Neural progenitor cell (in vitro differentiated cells): ENCODE measurements around the gene PHACTR2. TPM values are rescaled to one million over a fixed set of nuclear protein-coding genes. Genes with fewer than 3 reads are reported as not detected.

Experiments used
- DNase-seq: peaks from one replicate; pipeline ENCODE4 v3.0.0-alpha.2; 2016; ENCODE audit warnings: low spot score
- H2AFZ ChIP-seq: fragments of 200-600 bp; sonication (generic); replicated peaks from 2 replicates; pipeline ENCODE4 v1.6.1; 2016; ENCODE audit warnings: antibody characterized with exemption
- H3F3A ChIP-seq: fragments of 200-600 bp; sonication (generic); 2 replicates; pipeline ENCODE4 v1.6.1; 2016; ENCODE audit warnings: antibody characterized with exemption, low read depth
- H3K27ac ChIP-seq: fragments of 200-600 bp; sonication (generic); 2 replicates; pipeline ENCODE4 v1.5.1; 2016; ENCODE audit warnings: mild to moderate bottlenecking
- H3K27me3 ChIP-seq: fragments of 200-600 bp; sonication (generic); 2 replicates; pipeline ENCODE4 v1.6.1; 2016; ENCODE audit warnings: mild to moderate bottlenecking, moderate library complexity
- H3K36me3 ChIP-seq: fragments of 200-600 bp; sonication (generic); 2 replicates; pipeline ENCODE4 v1.5.1; 2016
- H3K4me1 ChIP-seq: fragments of 200-600 bp; sonication (generic); 2 replicates; pipeline ENCODE4 v1.6.1; 2016; ENCODE audit warnings: mixed run types
- H3K4me2 ChIP-seq: fragments of 200-600 bp; sonication (generic); 2 replicates; pipeline ENCODE4 v1.6.1; 2016
- H3K4me3 ChIP-seq: fragments of 200-600 bp; sonication (generic); 2 replicates; pipeline ENCODE4 v1.5.1; 2016
- H3K79me2 ChIP-seq: fragments of 200-600 bp; sonication (generic); 2 replicates; pipeline ENCODE4 v1.6.1; 2016; ENCODE audit warnings: low read depth
- H3K9ac ChIP-seq: fragments of 200-600 bp; sonication (generic); 2 replicates; pipeline ENCODE4 v1.6.1; 2016
- H3K9me3 ChIP-seq: fragments of 200-600 bp; sonication (generic); 2 replicates; pipeline ENCODE4 v1.5.1; 2016; ENCODE audit warnings: low read depth
- H4K20me1 ChIP-seq: fragments of 200-600 bp; sonication (generic); 2 replicates; pipeline ENCODE4 v1.6.1; 2016; ENCODE audit warnings: low read depth
- H3K27ac Mint-ChIP-seq: 3 replicates; pipeline ENCODE4 v1.8.0; 2021; ENCODE audit warnings: mixed read lengths
- H3K27me3 Mint-ChIP-seq: 2 replicates; pipeline ENCODE4 v1.8.0; 2022; ENCODE audit warnings: low read depth, mild to moderate bottlenecking, inconsistent platforms, moderate library complexity, mixed read lengths; ENCODE audit not compliant: insufficient read depth
- H3K36me3 Mint-ChIP-seq: 3 replicates; pipeline ENCODE4 v1.8.0; 2021; ENCODE audit warnings: mixed read lengths
- H3K4me1 Mint-ChIP-seq: 3 replicates; pipeline ENCODE4 v1.8.0; 2021; ENCODE audit warnings: mixed read lengths
- H3K4me3 Mint-ChIP-seq: 3 replicates; pipeline ENCODE4 v1.8.0; 2021; ENCODE audit warnings: mild to moderate bottlenecking, moderate library complexity, mixed read lengths
- H3K9me3 Mint-ChIP-seq: 3 replicates; pipeline ENCODE4 v1.8.0; 2020; ENCODE audit warnings: mixed read lengths
- EZH2 ChIP-seq: fragments of 200-600 bp; sonication (generic); IDR thresholded peaks from 2 replicates; pipeline ENCODE4 v1.6.1; 2017; ENCODE audit warnings: antibody characterized with exemption, mild to moderate bottlenecking, moderate library complexity
- EZH2phosphoT487 ChIP-seq: fragments of 200-600 bp; sonication (generic); IDR thresholded peaks from 2 replicates; pipeline ENCODE4 v1.6.1; 2017; ENCODE audit warnings: antibody characterized with exemption
- total RNA-seq: library from RNA; depleted of rRNA; stranded (reverse); fragments of >200 nt; gene quantifications from 2 replicates; pipeline ENCODE4 v1.2.3, GENCODE V29; 2015; ENCODE audit warnings: low replicate concordance
- TF ChIP-seq, protein P1 (sequence below): fragments of 200-600 bp; sonication (generic); IDR thresholded peaks from 2 replicates; pipeline ENCODE4 v1.5.1; 2017; ENCODE audit warnings: antibody characterized with exemption, mild to moderate bottlenecking

Gene PHACTR2
- total RNA-seq, 1 donor from 2014 or later, result 45.4 TPM

GRCh38 chr6:143679041-143679440 lies 1.3 kb downstream of the PHACTR2 start:
- Histone ChIP-seq H4K20me1 (no peaks in the 10 kb centered on the region), H3K4me1 (peaks cover 57% of the 10 kb centered on the region), H3K4me2 (peak overlapping the region; percentile 84), H3K9ac (peak overlapping the region; percentile 76), H3K79me2 (peaks cover 57% of the 10 kb centered on the region), H3K4me3 (peak overlapping the region; percentile 77), H3K9me3 (no peaks in the 10 kb centered on the region), H3F3A (peaks cover 53% of the 10 kb centered on the region), H2AFZ (no peak overlapping the region), H3K27ac (peak overlapping the region; percentile 98), H3K27me3 (no peaks in the 10 kb centered on the region), H3K36me3 (no peaks in the 10 kb centered on the region)
- H3K4me3 Mint-ChIP-seq, result peak overlapping the region; percentile 91
- peak overlapping the region; percentile 55 for H3K27ac Mint-ChIP-seq
- H3K9me3 Mint-ChIP-seq, result peaks cover 27% of the 10 kb centered on the region
- peaks cover 50% of the 10 kb centered on the region for H3K4me1 Mint-ChIP-seq
- peak; percentile 43 for DNase-seq
- no peaks in the 10 kb centered on the region for H3K27me3 Mint-ChIP-seq
- peaks cover 20% of the 10 kb centered on the region for H3K36me3 Mint-ChIP-seq
- TF ChIP-seq EZH2 (no peak), EZH2phosphoT487 (no peak)
- TF ChIP-seq, protein P1, sequence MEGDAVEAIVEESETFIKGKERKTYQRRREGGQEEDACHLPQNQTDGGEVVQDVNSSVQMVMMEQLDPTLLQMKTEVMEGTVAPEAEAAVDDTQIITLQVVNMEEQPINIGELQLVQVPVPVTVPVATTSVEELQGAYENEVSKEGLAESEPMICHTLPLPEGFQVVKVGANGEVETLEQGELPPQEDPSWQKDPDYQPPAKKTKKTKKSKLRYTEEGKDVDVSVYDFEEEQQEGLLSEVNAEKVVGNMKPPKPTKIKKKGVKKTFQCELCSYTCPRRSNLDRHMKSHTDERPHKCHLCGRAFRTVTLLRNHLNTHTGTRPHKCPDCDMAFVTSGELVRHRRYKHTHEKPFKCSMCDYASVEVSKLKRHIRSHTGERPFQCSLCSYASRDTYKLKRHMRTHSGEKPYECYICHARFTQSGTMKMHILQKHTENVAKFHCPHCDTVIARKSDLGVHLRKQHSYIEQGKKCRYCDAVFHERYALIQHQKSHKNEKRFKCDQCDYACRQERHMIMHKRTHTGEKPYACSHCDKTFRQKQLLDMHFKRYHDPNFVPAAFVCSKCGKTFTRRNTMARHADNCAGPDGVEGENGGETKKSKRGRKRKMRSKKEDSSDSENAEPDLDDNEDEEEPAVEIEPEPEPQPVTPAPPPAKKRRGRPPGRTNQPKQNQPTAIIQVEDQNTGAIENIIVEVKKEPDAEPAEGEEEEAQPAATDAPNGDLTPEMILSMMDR, result no peak

- H3K4me1 Mint-ChIP-seq, result peaks cover 39% of the 10 kb centered on the region
- Histone ChIP-seq H3K27ac (no peak overlapping the region), H4K20me1 (no peaks in the 10 kb centered on the region), H3K36me3 (no peaks in the 10 kb centered on the region), H3K9ac (no peak overlapping the region), H3K27me3 (no peaks in the 10 kb centered on the region), H3K9me3 (no peaks in the 10 kb centered on the region), H3F3A (peaks cover 42% of the 10 kb centered on the region), H3K4me3 (peak overlapping the region; percentile 77), H3K4me2 (peak overlapping the region; percentile 84), H2AFZ (no peak overlapping the region), H3K79me2 (peaks cover 68% of the 10 kb centered on the region), H3K4me1 (peaks cover 46% of the 10 kb centered on the region)
- no peak overlapping the region for H3K27ac Mint-ChIP-seq
- peak; percentile 22 for DNase-seq
- H3K27me3 Mint-ChIP-seq, result no peaks in the 10 kb centered on the region
- peaks cover 32% of the 10 kb centered on the region for H3K9me3 Mint-ChIP-seq
- peaks cover 23% of the 10 kb centered on the region for H3K36me3 Mint-ChIP-seq
- peak overlapping the region; percentile 91 for H3K4me3 Mint-ChIP-seq
- TF ChIP-seq, protein P1, result no peak
- no peak for TF ChIP-seq EZH2phosphoT487
- no peak for TF ChIP-seq EZH2
These were observed 2.4 kb downstream of the PHACTR2 start for GRCh38 chr6:143680141-143680540.

DNA sequence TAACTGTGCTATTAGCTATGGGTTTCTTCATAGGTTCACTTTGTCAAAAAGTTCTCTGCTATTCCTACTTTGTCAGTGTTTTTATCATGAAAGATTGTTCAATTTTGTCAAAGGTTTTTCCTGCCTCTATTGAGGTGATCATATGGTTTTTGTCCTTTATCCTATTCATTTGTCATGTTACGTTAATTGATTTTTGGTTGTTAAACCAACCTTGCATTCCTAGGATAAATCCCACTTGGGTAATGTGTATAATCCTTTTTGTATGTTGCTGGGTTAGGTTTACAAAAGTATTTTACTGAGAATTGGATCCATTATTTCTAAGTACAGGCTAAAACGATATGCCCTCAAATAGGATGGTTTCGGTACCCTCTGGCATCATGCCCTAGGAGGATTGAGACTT lies 5.0 kb downstream of the PHACTR2 start:
- Mint-ChIP-seq H3K4me3 (no peak overlapping the region), H3K36me3 (peaks cover 24% of the 10 kb centered on the region), H3K9me3 (peaks cover 32% of the 10 kb centered on the region), H3K4me1 (peaks cover 19% of the 10 kb centered on the region), H3K27ac (no peak overlapping the region), H3K27me3 (no peaks in the 10 kb centered on the region)
- no peaks in the 10 kb centered on the region for H3K36me3 ChIP-seq
- H3K4me1 ChIP-seq, result peaks cover 21% of the 10 kb centered on the region
- no peak for DNase-seq
- H3K27me3 ChIP-seq, result no peaks in the 10 kb centered on the region
- no peak overlapping the region for H3K4me2 ChIP-seq
- TF ChIP-seq, protein P1, result no peak
- TF ChIP-seq EZH2phosphoT487 (no peak), EZH2 (no peak)
- no peak overlapping the region for H3K27ac ChIP-seq
- H3F3A ChIP-seq, result peaks cover 17% of the 10 kb centered on the region
- peaks cover 95% of the 10 kb centered on the region for H3K79me2 ChIP-seq
- H3K9ac ChIP-seq, result no peak overlapping the region
- H4K20me1 ChIP-seq, result no peaks in the 10 kb centered on the region
- no peaks in the 10 kb centered on the region for H3K9me3 ChIP-seq
- H3K4me3 ChIP-seq, result no peak overlapping the region
- no peak overlapping the region for H2AFZ ChIP-seq
